DND-41 (cell line): ENCODE measurements around the gene TERF2IP.

Experiments used
- ATAC-seq: fragments of 200-7000 bp; cut with Tn5 transposase; 3 replicates; pipeline ENCODE4 v1.9.1; 2021; ENCODE audit warnings: low read depth; ENCODE audit not compliant: insufficient read depth
- DNase-seq: peaks from one replicate; pipeline ENCODE4 v3.0.0-alpha.2; 2020
- H2AFZ ChIP-seq: 2 replicates; pipeline ENCODE4 v1.6.0; 2012; ENCODE audit warnings: low read depth, low read length
- H3K27ac ChIP-seq: 2 replicates; pipeline ENCODE4 v1.5.1; 2012; ENCODE audit warnings: low read length, inconsistent platforms
- H3K27me3 ChIP-seq: fragments of 200-600 bp; sonication (generic); 2 replicates; pipeline ENCODE4 v1.6.0; 2012; ENCODE audit warnings: low read length, mild to moderate bottlenecking, inconsistent platforms; ENCODE audit not compliant: insufficient read depth, poor library complexity
- H3K36me3 ChIP-seq: 2 replicates; pipeline ENCODE4 v1.5.1; 2012; ENCODE audit warnings: low read length, inconsistent platforms; ENCODE audit not compliant: insufficient read depth
- H3K4me1 ChIP-seq: 2 replicates; pipeline ENCODE4 v1.5.1; 2012; ENCODE audit warnings: mild to moderate bottlenecking, low read length; ENCODE audit not compliant: insufficient read depth
- H3K4me2 ChIP-seq: 2 replicates; pipeline ENCODE4 v1.6.0; 2012; ENCODE audit warnings: mild to moderate bottlenecking, moderate library complexity, low read length, inconsistent platforms; ENCODE audit not compliant: insufficient read depth
- H3K4me3 ChIP-seq, 2 experiments: fragments of 200-600 bp in 1 of 2; shearing (Covaris generic) in 1 of 2; 2 replicates each; pipeline ENCODE4 v1.5.1; 2012 to 2016; ENCODE audit warnings: inconsistent platforms in 2 of 2, low read length in 2 of 2, mild to moderate bottlenecking in 2 of 2, low read depth in 1 of 2, moderate library complexity in 1 of 2
- H3K79me2 ChIP-seq: 2 replicates; pipeline ENCODE4 v1.6.0; 2012; ENCODE audit warnings: low read length, inconsistent platforms; ENCODE audit not compliant: insufficient read depth
- H3K9ac ChIP-seq: 2 replicates; pipeline ENCODE4 v1.6.0; 2012; ENCODE audit warnings: low read depth, mild to moderate bottlenecking, inconsistent platforms, low read length, moderate library complexity
- H3K9me3 ChIP-seq: 2 replicates; pipeline ENCODE4 v1.5.1; 2012; ENCODE audit warnings: low read length, moderate library complexity, mild to moderate bottlenecking, inconsistent platforms; ENCODE audit not compliant: insufficient read depth, severe bottlenecking
- H4K20me1 ChIP-seq: 2 replicates; pipeline ENCODE4 v1.6.0; 2012; ENCODE audit warnings: low read length; ENCODE audit not compliant: insufficient read depth
- CTCF ChIP-seq: IDR thresholded peaks from 2 replicates; pipeline ENCODE4 v1.5.1; 2012; ENCODE audit warnings: borderline replicate concordance, low read length, moderate library complexity, mild to moderate bottlenecking; ENCODE audit not compliant: poor library complexity, severe bottlenecking; ENCODE audit errors: extremely low read depth
- EZH2 ChIP-seq: IDR thresholded peaks from 3 replicates; pipeline ENCODE4 v1.6.1; 2012; ENCODE audit warnings: borderline replicate concordance, low read depth, mild to moderate bottlenecking, moderate library complexity, low read length, inconsistent platforms; ENCODE audit not compliant: severe bottlenecking

TERF2IP gene

GRCh38 chr16:75682308-75682707, 34.7 kb downstream of the TERF2IP start:
- Histone ChIP-seq H3K79me2 (no peaks in the 10 kb centered on the region), H3K36me3 (no peaks in the 10 kb centered on the region), H3K4me3 (no peak overlapping the region), H3K4me2 (no peak overlapping the region), H4K20me1 (no peaks in the 10 kb centered on the region), H3K9me3 (peaks cover 9% of the 10 kb centered on the region), H3K9ac (no peak overlapping the region), H2AFZ (no peak overlapping the region), H3K27me3 (no peaks in the 10 kb centered on the region), H3K4me1 (no peaks in the 10 kb centered on the region), H3K27ac (no peak overlapping the region)
- ATAC-seq (no peak), DNase-seq (no peak)
- TF ChIP-seq EZH2 (no peak), CTCF (no peak)

GRCh38 chr16:75687361-75687760, 39.8 kb downstream of the TERF2IP start:
- Histone ChIP-seq H3K27ac (no peak overlapping the region), H4K20me1 (no peaks in the 10 kb centered on the region), H3K27me3 (no peaks in the 10 kb centered on the region), H2AFZ (no peak overlapping the region), H3K4me2 (no peak overlapping the region), H3K4me1 (no peaks in the 10 kb centered on the region), H3K79me2 (no peaks in the 10 kb centered on the region), H3K9me3 (peaks cover 9% of the 10 kb centered on the region), H3K9ac (no peak overlapping the region), H3K4me3 (no peak overlapping the region), H3K36me3 (no peaks in the 10 kb centered on the region)
- no peak for TF ChIP-seq EZH2
- no peak for TF ChIP-seq CTCF
- no peak for ATAC-seq
- no peak for DNase-seq

DNA sequence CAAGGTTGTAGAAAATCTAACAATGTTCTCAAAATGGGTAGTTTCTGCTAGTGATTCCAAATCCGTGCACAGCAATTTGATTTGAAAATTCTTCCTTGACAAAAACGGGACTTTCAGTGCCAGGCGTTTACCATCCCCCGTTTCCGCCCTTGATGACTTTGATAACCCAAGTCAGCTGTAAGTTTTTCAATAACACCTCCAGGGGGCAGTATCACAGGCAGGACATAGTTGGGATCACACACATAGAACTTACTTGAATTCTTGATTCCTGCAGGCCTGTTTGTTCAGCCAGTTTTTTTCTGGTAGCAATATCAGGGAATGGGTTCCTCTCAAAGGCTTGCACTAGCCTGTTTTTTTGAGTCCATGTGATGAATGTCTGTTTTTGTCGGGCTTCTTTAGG, 48.1 kb downstream of the TERF2IP start:
- Histone ChIP-seq H3K9ac (no peak overlapping the region), H3K4me2 (no peak overlapping the region), H3K36me3 (no peaks in the 10 kb centered on the region), H3K4me1 (no peaks in the 10 kb centered on the region), H3K9me3 (no peaks in the 10 kb centered on the region), H3K79me2 (no peaks in the 10 kb centered on the region), H2AFZ (no peak overlapping the region), H3K27me3 (no peaks in the 10 kb centered on the region), H3K4me3 (no peak overlapping the region), H3K27ac (no peak overlapping the region), H4K20me1 (no peaks in the 10 kb centered on the region)
- TF ChIP-seq CTCF (peak; percentile 50), EZH2 (no peak)
- no peak for ATAC-seq
- DNase-seq, result no peak

DNA sequence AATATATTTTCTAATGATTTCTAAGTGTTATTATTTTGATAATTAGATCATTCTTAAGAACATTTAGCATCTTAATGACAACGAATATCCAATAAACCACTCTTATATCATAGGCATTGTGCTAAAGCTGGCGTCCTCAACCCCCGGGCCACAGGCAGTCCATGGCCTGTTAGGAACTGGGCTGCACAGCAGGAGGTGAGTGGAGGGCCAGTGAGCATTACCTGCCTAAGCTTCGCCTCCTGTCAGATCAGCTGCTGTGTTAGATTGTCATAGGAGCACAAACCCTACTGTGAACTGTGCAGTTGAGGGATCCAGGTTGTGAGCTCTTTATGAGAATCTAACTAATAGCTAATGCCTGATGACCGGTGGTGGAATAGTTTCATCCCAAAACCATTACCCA, 50.0 kb downstream of the TERF2IP start:
- DNase-seq (no peak), ATAC-seq (no peak)
- no peak overlapping the region for H3K27ac ChIP-seq
- no peaks in the 10 kb centered on the region for H4K20me1 ChIP-seq
- no peak overlapping the region for H3K4me3 ChIP-seq
- H3K4me2 ChIP-seq, result no peak overlapping the region
- no peaks in the 10 kb centered on the region for H3K9me3 ChIP-seq
- H3K36me3 ChIP-seq, result no peaks in the 10 kb centered on the region
- H3K27me3 ChIP-seq, result no peaks in the 10 kb centered on the region
- H3K9ac ChIP-seq, result no peak overlapping the region
- no peaks in the 10 kb centered on the region for H3K4me1 ChIP-seq
- H3K79me2 ChIP-seq, result no peaks in the 10 kb centered on the region
- TF ChIP-seq CTCF (no peak), EZH2 (no peak)
- no peak overlapping the region for H2AFZ ChIP-seq
